GM19035 (cell line): ENCODE data around the gene FZD10.

Experiments
- ATAC-seq: cut with Tn5 transposase; IDR thresholded peaks from one replicate; pipeline ENCODE4 v1.9.1; 2021; ENCODE audit not compliant: unreplicated experiment

Gene FZD10

DNA sequence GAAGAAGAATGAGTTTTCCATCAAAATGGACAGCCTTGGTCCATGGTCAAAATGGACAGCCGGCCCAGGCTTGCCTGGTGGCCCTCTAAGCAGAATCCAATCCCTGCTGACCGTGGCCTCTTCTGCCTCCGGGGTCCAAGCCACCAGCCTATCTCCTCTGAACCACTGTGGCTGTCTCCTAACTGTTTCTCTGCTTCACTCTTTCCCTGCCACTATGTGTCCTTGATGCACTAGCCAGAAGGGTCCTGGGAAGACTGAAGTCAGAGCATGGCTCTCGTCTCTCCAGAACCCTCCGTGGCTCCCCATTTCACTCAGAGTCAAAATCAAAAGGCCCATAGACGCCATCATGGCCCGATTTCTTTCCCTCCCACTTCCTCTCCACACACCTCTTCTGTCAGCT, 8.5 kb upstream of the FZD10 start:
- ATAC-seq, result no peak

DNA sequence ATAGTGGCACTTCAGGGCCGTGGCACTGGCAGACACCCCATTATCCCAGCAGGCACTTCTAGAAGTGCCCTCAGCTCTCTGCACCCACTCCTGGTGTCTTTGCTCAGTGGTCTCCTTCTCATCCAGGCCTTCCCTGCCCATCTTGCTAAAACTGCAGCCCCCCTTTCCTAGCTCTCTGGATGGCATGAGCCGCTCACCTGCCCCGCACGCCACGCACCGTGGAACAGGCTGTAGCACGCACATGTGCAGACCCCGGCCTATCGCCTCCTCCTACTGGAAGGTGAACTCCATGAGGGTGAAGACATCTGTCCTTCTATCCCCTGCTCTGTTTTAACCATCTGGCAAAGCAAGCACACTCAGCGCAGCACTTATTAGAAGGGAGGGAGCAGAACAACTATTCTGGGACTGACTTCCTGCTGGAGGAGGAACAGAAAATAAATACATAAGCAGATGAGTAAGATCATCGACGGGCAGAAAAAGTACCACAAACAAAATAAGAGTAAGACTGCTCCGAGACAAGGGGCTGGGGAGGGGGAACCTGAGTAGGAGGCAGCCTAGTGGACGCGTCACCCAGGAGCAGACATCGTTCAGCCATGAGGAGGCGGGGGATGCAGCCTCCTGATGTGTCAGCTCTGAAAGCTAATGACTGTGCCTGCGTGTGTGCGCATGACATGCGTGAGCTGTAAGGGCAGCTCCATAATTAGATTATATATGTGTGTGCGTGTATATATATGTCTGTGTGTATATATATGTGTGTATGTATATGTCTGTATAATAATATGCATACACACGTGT, 7.8 kb upstream of the FZD10 start:
- no peak for ATAC-seq

DNA sequence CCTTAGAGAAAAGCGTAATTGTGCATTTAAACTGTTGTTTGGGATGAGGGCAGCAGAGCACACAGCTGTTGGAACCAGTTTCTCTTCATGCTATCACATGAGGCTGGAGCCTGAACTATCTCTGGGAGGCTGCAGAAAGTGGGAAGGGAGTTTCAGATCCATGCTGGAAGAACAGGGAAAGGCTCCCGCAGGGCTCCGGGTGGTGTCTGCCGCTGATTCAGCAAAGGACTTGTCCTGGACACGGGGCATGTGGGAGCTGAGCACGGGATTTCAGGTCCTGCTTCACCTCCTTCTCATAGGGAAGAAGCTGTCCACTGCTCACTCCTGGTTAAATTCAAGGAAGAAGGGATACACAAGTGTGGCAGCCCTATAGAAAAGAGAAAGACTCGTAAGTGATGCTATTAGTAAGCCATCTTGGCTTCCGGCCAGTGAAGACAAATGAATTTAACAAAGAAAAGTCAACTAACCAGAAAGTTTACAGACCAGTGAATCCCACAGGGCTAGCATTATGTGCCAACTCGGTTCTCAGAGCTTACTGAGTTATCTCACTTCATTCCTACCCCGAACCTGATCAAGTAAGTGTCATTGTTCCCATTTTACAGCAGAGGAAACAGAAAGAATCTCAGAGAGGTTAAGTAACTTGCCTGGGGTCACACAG, 6.7 kb upstream of the FZD10 start:
- no peak for ATAC-seq

DNA sequence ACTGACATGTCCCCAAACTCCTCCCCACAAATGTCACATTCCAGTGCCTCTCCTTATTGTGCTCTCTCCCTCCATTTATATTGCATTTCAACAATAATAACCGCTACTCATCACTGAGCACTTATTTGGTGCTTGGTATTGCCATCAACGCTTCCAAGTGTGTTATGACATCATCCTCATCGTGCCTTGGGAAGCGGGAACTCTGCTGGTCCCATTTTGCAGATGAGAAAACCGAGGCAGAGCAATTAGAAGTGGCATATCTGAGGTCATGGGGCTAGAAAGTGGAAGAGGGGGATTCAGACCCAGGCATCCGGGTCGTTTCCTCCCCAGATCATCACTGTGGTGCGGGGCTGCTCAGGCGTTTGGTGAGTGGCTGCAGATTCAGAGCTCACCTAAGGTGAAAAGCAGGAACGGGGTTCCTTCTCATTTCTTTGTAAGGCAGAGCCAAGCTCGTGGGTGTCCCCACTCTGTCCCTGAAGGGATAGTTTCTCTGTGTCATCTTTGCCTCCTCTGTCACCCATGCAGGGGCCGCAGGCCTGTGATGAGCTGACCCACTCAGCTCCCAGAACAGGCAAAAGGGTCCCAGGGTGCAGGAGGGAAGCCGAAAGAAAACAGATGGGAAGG, 5.5 kb upstream of the FZD10 start:
- ATAC-seq, result no peak

DNA sequence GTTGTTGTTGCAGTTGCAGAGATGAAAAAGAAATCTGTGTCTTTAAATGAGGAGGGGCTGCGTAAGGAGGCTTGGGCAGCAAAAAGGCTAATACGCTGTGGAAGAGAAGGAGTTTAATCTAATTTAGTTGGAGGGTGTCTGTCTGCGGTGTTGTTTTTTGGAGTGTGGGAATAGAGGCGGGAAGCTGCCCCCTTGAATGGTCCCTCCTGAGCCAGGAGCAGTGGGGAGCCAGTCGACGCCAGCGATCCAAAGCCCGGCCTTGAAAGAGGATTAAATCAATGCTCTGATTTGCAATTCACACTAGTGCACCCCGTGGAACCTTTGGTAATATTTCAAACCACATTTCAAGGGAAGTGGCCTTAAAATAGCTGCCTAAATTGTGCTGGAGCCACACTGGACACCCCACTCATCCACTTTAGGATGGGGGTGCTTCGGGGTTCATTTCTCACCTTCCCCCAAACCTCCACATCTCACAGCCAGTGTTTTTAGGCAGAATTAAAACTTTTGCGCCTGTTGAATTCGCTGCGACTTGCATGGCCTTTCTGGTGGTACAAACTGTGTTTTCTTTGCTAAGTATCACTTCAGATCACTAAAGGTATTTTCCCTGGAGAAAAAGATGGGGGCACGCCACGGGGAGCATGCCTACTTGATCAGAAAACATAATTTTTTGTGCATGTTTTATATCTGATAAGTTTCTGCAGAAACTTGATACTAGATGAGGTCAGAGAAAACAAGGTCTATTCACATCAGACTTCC, 4.1 kb upstream of the FZD10 start:
- ATAC-seq, result no peak

DNA sequence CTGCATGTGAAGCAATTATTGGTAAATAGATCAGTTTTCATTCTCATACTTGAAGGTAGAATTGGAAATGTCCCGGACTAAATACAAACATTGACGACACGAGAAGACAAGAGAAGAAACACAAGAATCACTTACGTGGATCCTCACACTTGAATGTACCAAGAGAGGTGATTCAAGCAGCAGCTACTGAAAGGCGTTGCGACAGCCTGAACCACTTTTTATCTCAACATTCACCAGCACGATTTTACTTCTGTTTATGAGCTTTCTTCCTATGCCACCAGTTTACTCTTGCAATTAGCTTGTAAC, 3.6 kb upstream of the FZD10 start:
- no peak for ATAC-seq

DNA sequence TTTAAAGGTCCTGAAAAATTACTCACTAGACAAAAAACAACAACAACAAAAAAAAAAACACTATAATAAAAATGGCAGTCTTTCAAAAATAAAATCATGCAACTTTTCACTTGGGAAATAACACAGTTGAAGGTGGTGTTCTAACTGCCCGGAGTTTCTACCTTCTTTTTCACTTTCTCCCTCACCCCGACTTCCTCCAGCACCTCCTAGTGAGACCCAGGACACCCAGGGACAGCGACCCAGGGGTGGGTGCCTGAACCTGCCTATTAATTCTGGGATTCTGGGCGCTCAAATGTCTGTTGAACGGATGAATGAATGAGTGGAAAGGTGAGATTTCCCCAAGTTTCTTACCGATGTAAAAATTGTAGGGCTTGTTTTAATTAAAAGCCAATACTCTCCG, 2.0 kb upstream of the FZD10 start:
- no peak for ATAC-seq

DNA sequence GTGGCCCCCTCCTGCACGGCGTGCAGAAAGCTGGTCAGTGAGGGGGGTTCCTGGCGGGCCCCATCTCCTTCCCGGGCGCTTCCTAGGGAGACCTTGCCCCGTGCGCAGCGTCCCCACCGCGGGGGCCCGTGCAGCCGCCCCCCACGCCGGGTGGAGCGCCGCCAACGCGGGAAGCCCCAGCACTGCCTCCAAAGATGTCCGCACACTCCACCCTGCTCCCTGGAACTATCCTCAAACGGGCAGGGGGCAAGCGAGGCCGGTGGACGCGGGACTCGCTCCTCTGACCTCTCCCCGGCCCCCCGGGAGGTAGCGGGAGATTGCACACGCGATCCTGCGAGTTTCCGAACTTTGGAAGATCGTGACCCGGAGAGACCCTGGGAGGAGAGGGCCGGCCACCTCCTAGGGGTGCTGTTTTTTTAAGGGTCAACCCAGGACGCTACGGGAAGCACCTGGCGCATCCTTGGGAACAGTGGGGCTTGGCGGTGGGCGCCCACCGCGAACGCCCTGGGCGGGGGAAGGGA, 1.5 kb upstream of the FZD10 start:
- no peak for ATAC-seq

DNA sequence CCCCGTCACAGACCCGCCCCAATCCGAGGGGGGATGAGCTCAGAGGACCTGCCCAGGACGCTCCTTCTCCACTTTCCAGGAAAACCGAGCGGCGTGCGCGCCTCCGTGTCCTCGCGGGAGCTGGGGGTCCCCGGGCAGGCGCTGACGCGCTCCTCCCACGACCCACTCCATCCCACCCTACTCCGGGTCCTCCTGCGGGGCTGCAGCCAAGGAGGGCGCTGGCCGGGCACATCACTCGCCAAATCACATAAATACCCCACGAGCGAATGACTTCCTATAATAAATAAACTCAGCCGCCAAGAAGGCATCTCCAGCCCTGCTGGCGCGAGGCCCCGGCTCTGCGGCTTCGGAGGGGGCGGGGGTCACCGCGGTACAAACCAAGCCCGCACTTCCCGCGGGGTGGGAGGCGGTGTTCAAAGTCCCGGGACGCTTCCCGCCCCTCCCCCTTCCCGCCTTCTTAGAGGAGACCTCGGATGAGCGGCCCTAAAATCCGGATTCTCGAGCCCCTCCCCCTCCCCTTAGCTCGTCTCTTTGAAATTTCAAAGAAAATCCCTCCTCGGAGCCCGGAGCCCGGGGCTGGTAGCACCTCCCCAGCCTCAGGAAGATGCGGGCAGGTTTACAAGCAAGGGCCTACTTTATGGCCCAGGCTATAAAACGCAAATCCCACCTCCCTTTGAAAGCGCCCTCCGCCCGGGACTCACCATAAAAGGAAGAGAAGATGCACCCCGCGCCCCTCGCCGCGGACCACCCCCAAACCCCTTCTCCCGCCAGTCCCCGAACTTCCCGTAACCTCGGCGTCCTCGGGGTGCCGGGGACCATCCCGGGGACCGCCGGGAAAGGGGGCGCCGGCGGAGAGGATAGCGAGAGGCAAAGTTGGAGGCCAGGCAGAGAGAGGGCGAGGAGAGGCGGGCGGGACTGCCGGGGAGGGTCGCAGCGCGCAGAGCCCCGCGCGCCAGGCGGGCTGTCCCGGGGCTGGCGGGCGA, 712 bp upstream of the FZD10 start:
- no peak for ATAC-seq

DNA sequence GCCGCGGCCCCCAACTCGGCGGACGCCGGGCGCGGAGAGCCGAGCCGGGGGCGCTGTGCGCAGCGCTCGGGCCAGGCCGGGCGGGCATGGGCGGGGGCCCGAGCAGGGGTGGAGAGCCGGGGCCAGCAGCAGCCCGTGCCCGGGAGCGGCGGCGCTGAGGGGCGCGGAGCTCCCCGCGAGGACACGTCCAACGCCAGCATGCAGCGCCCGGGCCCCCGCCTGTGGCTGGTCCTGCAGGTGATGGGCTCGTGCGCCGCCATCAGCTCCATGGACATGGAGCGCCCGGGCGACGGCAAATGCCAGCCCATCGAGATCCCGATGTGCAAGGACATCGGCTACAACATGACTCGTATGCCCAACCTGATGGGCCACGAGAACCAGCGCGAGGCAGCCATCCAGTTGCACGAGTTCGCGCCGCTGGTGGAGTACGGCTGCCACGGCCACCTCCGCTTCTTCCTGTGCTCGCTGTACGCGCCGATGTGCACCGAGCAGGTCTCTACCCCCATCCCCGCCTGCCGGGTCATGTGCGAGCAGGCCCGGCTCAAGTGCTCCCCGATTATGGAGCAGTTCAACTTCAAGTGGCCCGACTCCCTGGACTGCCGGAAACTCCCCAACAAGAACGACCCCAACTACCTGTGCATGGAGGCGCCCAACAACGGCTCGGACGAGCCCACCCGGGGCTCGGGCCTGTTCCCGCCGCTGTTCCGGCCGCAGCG, 639 bp downstream of the FZD10 start:
- no peak for ATAC-seq

DNA sequence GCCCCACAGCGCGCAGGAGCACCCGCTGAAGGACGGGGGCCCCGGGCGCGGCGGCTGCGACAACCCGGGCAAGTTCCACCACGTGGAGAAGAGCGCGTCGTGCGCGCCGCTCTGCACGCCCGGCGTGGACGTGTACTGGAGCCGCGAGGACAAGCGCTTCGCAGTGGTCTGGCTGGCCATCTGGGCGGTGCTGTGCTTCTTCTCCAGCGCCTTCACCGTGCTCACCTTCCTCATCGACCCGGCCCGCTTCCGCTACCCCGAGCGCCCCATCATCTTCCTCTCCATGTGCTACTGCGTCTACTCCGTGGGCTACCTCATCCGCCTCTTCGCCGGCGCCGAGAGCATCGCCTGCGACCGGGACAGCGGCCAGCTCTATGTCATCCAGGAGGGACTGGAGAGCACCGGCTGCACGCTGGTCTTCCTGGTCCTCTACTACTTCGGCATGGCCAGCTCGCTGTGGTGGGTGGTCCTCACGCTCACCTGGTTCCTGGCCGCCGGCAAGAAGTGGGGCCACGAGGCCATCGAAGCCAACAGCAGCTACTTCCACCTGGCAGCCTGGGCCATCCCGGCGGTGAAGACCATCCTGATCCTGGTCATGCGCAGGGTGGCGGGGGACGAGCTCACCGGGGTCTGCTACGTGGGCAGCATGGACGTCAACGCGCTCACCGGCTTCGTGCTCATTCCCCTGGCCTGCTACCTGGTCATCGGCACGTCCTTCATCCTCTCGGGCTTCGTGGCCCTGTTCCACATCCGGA, 1.4 kb downstream of the FZD10 start:
- no peak for ATAC-seq

DNA sequence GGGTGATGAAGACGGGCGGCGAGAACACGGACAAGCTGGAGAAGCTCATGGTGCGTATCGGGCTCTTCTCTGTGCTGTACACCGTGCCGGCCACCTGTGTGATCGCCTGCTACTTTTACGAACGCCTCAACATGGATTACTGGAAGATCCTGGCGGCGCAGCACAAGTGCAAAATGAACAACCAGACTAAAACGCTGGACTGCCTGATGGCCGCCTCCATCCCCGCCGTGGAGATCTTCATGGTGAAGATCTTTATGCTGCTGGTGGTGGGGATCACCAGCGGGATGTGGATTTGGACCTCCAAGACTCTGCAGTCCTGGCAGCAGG, 1.9 kb downstream of the FZD10 start:
- no peak for ATAC-seq

DNA sequence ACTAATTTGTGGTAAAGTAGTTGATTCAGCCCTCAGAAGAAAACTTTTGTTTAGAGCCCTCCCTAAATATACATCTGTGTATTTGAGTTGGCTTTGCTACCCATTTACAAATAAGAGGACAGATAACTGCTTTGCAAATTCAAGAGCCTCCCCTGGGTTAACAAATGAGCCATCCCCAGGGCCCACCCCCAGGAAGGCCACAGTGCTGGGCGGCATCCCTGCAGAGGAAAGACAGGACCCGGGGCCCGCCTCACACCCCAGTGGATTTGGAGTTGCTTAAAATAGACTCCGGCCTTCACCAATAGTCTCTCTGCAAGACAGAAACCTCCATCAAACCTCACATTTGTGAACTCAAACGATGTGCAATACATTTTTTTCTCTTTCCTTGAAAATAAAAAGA, 2.7 kb downstream of the FZD10 start:
- no peak for ATAC-seq

DNA sequence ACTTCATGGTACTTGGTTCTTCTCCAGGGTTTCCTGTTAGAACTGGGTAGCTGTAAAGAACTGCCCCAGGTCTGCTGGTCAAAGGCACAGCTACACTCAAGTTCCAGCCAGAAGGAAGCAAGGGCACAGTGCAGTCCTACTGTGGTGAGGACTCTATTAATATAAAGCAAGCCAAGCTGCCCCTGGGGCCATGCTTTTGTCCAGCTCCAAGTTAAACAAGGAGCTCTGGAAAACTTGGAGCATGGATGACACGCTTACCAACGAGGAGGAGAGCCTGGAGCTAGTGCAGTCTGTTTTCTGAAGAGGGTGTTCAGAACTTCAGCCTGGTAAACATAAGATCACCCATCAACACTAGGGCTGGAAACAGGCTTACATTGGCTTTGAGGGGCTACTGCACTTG, 4.0 kb downstream of the FZD10 start:
- no peak for ATAC-seq

DNA sequence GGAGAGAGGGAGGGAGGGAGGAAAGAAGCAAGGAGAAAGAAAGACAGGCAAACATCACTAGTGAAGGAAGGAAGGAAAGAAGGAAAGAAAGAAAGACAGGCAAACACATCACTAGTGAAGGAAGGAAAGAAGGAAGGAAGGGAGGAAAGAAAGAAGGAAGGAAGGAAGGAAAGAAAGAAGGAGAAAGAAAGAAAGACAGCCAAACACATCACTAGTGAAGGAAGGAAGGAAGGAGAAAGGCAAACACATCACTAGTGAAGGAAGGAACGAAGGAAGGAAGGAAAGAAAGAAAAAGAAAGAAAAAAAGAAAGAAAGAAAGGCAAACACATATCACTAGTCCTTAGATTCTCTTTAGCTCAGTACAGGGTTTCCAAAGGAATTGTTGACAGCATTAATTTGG, 5.3 kb downstream of the FZD10 start:
- ATAC-seq, result no peak

DNA sequence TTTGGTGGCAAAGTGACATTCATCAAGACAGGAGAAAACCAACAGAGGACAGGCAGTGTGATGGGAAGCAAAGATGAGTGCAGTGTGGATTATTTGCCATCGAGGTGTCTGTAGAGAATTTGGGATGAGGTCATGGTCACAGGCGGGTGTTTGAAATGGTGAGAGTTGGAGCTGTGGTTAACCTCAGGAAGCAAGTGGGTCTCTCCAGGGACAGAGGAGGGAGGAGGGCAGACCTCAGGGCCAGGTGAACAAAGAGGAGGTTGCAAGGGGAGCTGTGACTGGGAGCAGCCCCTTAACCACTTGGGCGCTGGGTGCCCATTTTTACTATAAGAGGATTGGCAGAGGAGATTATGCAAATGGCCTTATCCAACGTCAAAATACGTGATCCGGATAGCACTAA, 7.0 kb downstream of the FZD10 start:
- no peak for ATAC-seq

DNA sequence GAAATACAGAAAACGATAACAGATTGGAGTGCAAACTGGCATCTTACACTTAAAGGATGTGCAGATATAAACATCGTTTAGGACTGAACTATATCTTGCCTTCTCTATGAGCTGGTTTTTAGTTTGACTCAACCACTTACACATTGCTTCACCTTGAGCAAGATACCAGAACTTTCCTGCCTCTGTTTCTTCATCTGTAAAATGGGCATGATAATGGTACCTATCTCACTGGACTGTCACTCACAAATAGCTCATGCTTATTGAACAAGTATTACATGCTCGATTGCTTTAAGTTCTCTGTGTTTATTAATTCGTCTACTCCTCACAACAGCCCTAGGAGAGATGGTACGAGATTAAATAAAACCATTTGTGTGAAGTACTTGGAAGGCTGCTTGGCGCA, 7.7 kb downstream of the FZD10 start:
- no peak for ATAC-seq

DNA sequence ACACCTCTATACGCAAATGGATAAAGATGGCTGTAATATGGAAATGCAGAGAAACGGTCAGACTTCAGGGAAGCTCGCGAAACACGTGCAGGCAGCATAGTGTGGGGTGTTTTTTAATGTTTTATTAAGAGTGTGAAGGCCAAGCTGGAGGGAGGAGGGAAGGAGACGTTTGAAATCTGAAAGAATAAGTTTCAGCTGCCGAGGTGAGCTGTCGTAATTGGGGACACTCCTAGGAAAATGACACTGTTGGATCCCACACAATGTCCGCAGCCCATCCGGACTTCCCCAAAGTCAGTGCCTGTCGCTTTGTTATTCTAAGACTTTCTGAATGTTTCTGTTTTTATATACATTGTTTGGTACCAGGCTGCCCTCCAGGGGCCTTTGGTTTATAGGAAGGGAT, 8.3 kb downstream of the FZD10 start:
- no peak for ATAC-seq

DNA sequence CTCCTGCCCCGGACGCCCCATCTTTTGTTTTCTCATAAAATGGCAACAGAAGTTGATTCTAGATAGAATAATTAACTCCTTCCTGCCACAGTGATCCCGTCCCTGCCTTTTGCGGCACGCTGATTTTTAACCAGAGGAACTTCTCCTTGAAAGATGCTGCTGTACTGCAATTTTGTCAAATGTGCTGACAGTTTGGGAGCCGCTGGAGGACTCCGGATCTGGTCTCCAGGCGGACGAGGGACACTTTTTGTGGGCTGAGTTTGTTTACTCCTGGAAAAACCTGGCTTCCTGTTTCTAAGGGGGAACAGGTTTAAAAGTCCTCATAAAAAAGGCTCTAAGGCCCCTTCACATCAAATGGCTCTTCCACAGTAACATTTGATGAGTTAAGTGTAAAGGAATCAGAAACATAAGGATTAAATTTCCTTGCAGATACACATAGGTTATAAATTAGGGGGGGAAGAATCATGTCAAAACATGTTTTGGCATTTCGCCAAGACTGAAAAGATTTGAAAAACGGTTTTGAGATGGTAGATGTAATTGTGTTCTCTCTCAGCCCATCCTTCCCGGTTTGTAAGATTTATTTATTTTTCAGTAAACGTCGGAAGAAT, 15.5 kb downstream of the FZD10 start:
- ATAC-seq, result no peak
